BJ (cell line): Measurements from ENCODE around the gene TMEM107. TPM values are rescaled to one million over a fixed set of nuclear protein-coding genes. Genes with fewer than 3 reads are reported as not detected.

Source experiments
- CTCF ChIA-PET: fragments of 350-600 bp; formaldehyde crosslinking; extraction: SDS; loops from one replicate; lab custom pipeline; 2021; ENCODE audit warnings: antibody characterized with exemption, inconsistent platforms; lab: Yijun Ruan, JAX
- POLR2A ChIA-PET: fragments of 300-600 bp; sonication (Branson Sonifier 250); formaldehyde crosslinking; extraction: SDS; loops from one replicate; lab custom pipeline; 2021; ENCODE audit warnings: antibody characterized with exemption; lab: Charles Lee
- DNase-seq: peaks from one replicate; pipeline ENCODE4 v3.0.0-alpha.2; 2011; ENCODE audit warnings: low read depth
- H3K27me3 ChIP-seq: 2 replicates; pipeline ENCODE4 v1.6.0; 2011; ENCODE audit warnings: low read length; ENCODE audit not compliant: control insufficient read depth, insufficient read depth
- H3K36me3 ChIP-seq: 2 replicates; pipeline ENCODE4 v1.5.1; 2011; ENCODE audit warnings: low read length; ENCODE audit not compliant: control insufficient read depth, insufficient read depth
- H3K4me3 ChIP-seq: 2 replicates; pipeline ENCODE4 v1.5.1; 2011; ENCODE audit warnings: low read depth, mild to moderate bottlenecking, control low read depth, low read length
- polyA plus RNA-seq: library from polyadenylated mRNA; depleted of rRNA; stranded (reverse); fragments of >200 nt; gene quantifications from 2 replicates; pipeline ENCODE4 v1.2.3, GENCODE V29; 2011
- TF ChIP-seq, protein P1 (sequence below): IDR thresholded peaks from 2 replicates; pipeline ENCODE4 v1.5.1; 2011; ENCODE audit warnings: low read depth, mild to moderate bottlenecking, control low read depth, inconsistent platforms, low read length, moderate library complexity; ENCODE audit not compliant: insufficient read depth

TMEM107 gene
- polyA plus RNA-seq, 1 experiment, result 14.5 TPM

DNA sequence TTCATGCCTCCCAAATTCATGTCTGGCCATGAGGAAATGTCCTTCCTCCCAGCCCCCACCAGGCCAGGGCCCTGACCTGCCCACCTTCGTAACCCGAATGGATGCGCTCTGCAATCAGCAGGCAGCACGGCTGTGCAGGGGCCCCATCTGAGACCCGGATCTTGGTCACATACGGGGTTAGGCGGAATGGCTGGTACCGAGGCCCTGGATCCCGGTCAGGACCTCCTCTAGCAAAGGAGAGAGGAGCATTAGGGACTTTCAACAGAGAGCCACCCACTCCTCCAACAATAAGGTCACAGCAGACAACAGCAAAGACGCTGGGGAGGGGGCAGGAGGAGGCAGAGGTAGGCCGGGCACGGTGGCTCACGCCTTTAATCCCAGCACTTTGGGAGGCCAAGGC, 27.6 kb downstream of the TMEM107 start:
- H3K27me3 ChIP-seq, result no peaks in the 10 kb centered on the region
- TF ChIP-seq, protein P1, sequence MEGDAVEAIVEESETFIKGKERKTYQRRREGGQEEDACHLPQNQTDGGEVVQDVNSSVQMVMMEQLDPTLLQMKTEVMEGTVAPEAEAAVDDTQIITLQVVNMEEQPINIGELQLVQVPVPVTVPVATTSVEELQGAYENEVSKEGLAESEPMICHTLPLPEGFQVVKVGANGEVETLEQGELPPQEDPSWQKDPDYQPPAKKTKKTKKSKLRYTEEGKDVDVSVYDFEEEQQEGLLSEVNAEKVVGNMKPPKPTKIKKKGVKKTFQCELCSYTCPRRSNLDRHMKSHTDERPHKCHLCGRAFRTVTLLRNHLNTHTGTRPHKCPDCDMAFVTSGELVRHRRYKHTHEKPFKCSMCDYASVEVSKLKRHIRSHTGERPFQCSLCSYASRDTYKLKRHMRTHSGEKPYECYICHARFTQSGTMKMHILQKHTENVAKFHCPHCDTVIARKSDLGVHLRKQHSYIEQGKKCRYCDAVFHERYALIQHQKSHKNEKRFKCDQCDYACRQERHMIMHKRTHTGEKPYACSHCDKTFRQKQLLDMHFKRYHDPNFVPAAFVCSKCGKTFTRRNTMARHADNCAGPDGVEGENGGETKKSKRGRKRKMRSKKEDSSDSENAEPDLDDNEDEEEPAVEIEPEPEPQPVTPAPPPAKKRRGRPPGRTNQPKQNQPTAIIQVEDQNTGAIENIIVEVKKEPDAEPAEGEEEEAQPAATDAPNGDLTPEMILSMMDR, result no peak
- DNase-seq, result no peak
- H3K36me3 ChIP-seq, result peaks cover 52% of the 10 kb centered on the region
- no peak overlapping the region for H3K4me3 ChIP-seq
- ChIA-PET CTCF (interaction anchor here (0.6 to 1.2 kb wide), 4 partner anchors 10 to 158 kb away, joined by 3 to 4 read pairs (median 4); no protein-coding TSS in a partner anchor), POLR2A (no interaction called here)

DNA sequence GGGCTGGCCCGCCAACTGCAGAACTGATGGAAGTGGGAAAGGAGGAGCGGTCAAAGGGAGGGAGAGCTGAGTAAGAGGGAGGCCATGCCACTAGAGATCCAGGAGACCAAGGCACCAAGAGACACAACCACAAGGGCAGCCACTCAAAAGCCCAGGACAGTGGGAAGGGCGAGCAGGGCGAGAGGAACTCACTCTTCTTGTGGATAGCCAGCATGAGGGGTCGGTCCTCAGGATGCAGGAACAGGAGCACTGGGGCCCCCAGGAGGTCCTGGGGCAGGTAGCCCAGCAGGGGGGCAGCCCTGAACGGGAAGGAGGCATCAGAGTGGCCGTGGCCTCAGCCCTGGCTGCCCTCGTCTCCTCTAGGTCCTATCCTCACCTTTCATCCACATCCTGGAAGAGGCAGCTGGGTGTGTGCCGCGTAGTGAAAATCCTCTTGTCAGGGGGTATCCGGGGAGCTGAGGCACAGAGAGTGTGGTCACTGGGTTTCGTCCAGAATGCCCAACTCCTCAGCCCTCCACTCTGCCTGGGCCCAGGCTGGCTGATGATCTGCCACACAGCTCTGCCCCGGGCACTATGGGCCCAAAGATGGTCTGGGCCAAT, 28.3 kb downstream of the TMEM107 start:
- TF ChIP-seq, protein P1, result no peak
- ChIA-PET CTCF (interaction anchor here (0.6 to 1.2 kb wide), 4 partner anchors 9 to 159 kb away, joined by 3 to 4 read pairs (median 4); no protein-coding TSS in a partner anchor), POLR2A (no interaction called here)
- no peaks in the 10 kb centered on the region for H3K27me3 ChIP-seq
- peaks cover 54% of the 10 kb centered on the region for H3K36me3 ChIP-seq
- no peak overlapping the region for H3K4me3 ChIP-seq
- no peak for DNase-seq

DNA sequence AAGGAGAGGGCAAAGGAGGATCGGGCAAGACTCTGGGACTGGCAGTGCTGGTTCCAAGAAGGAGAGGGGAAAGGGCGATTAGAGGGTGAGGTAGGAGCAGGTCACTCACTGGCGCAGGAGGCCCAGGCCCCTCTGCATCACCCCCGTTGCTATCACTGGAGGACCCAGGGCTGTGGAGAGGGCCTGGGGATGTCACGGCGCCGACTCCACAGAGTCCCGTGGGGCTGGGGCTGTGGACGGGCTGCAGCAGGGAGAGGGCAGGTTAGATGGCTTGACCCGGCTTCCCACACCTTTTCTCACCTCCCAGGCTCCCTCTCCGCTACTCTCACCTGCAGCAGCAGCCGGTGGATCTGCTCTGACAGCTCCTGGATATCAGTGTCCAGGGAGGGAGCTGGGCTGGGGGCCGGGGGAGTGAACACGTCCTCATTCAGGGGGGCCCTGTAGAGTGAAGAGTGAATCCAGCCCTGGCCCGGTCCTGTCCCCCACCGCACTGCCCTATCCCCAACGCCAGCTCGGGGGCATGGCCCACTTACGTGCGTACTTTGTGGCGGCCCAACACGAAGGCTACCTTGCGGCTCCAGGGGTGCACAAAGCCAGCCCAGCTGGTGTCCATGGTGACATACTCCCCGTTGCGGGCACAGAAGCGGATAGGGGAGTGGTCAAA, 28.9 kb downstream of the TMEM107 start:
- TF ChIP-seq, protein P1, result no peak
- CTCF ChIA-PET, result interaction anchor here (1.0 to 1.2 kb wide), 2 partner anchors 8 to 10 kb away, joined by 3 to 4 read pairs; no protein-coding TSS in a partner anchor
- H3K36me3 ChIP-seq, result peaks cover 59% of the 10 kb centered on the region
- H3K4me3 ChIP-seq, result no peak overlapping the region
- no peaks in the 10 kb centered on the region for H3K27me3 ChIP-seq
- POLR2A ChIA-PET, result no interaction called here
- DNase-seq, result no peak

DNA sequence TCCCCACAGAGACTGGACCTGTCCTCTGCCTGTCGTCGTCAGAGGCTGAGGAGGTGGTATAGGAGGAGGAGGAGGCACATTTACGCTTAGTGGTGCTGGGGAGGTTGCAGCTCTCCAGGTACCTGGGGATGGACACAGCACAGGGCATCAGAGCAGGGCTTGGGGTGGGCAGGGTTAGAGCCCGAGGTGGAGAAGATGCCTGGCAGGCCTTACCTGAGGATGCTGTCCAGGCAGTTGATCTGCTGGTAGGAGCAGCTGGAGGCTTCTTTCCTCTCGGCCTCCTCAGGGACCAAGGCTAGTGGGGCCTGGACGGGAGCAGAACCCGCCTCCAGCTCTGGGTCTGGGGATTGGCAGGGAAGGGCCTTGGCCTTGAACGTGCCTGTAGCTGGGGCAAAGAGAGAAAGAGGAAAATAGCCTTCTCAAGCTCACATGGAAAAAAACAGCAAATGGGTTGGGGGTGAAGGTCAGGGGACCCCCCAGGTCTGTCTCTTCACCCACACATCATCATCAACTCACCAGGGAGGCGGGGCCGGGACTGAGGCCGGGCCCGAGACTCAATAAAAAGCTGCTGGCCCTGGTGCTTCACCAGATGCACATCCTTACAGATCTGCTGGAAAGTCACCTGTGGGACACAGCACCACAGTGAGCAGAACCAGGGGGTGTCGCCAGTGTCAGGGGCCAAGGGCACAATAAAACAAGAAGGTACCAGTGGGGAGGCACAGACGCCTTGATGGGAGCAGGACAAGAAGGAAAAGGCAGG, 29.6 kb downstream of the TMEM107 start:
- H3K4me3 ChIP-seq, result no peak overlapping the region
- TF ChIP-seq, protein P1, result no peak
- no peaks in the 10 kb centered on the region for H3K27me3 ChIP-seq
- CTCF ChIA-PET, result no interaction called here
- H3K36me3 ChIP-seq, result peaks cover 60% of the 10 kb centered on the region
- POLR2A ChIA-PET, result interaction anchor here (0.5 kb wide), 1 partner anchor 101 kb away, joined by 3 read pairs; the partner anchor contains the start of gene CTC1
- no peak for DNase-seq

- ChIA-PET CTCF (no interaction called here), POLR2A (interaction anchor here (0.5 kb wide), 1 partner anchor 102 kb away, joined by 3 read pairs; the partner anchor contains the start of gene CTC1)
These were observed 30.4 kb downstream of the TMEM107 start for GRCh38 chr17:8145811-8146210.

More at GRCh38 chr17:8145811-8146210, 30.4 kb downstream of the TMEM107 start:
- Histone ChIP-seq H3K4me3 (no peak overlapping the region), H3K27me3 (no peaks in the 10 kb centered on the region), H3K36me3 (peaks cover 64% of the 10 kb centered on the region)
- no peak for DNase-seq
- TF ChIP-seq, protein P1, result no peak
